H1 (cell line): Measurements from ENCODE around the gene ORC6. TPM values are rescaled to one million over a fixed set of nuclear protein-coding genes. Genes with fewer than 3 reads are reported as not detected.

Experiments
- ASH2L ChIP-seq: fragments of 200-600, 300-600 bp; sonication (generic); IDR thresholded peaks from one replicate; pipeline ENCODE4 v1.7.1; 2017; ENCODE audit warnings: low read length
- POU5F1 ChIP-seq: IDR thresholded peaks from 2 replicates; pipeline ENCODE4 v1.6.1; 2011; ENCODE audit warnings: low read depth, mild to moderate bottlenecking, low read length, moderate library complexity
- ZNF274 ChIP-seq: IDR thresholded peaks from 2 replicates; pipeline ENCODE4 v1.7.0; 2012; ENCODE audit warnings: low read length, borderline replicate concordance; ENCODE audit errors: extremely low read depth
- polyA plus RNA-seq, 7 experiments: library from polyadenylated mRNA; depleted of rRNA in 3 of 7; stranded (reverse) in 5 of 7; unstranded in 2 of 7; fragments of >200 nt in 5 of 7; fragments of 200-250 nt in 2 of 7; gene quantifications; 1 replicate in 5 of 7; 2 replicates in 1 of 7; 4 replicates in 1 of 7; pipeline versions ENCODE4 v1.2.1 to v1.2.3, GENCODE V29; 2011 to 2013; ENCODE audit warnings: missing spikeins in 2 of 7, mixed read lengths in 2 of 7
- total RNA-seq: library from RNA; stranded (reverse); fragmentation: NEBNext Ultra II Directional; extraction: Animal tissue kit (Norgen Biotek cat#: 25700); gene quantifications from 2 replicates; pipeline ENCODE4 v1.2.1, GENCODE V29; 2021

Gene ORC6
- total and polyA plus RNA-seq, 2 of the 8 experiments (the other 6 are each of a cell fraction or from before 2014, with no cell fraction given), result 41.8 to 67.4 TPM

GRCh38 chr16:46719528-46719927 lies 30.1 kb downstream of the ORC6 start (continued):
- TF ChIP-seq ZNF274, result no peak
- no peak for TF ChIP-seq POU5F1
- TF ChIP-seq ASH2L, result no peak
